Measurements from ENCODE around the gene AGO1. TPM values are rescaled to one million over a fixed set of nuclear protein-coding genes. Genes with fewer than 3 reads are reported as not detected.
A peak's percentile ranks its signal among the peaks of the same experiment; 100 is the strongest.

Gene AGO1
- total and polyA plus RNA-seq, 8 donors = 2.7 to 18.7 (median 11.5) TPM

DNA sequence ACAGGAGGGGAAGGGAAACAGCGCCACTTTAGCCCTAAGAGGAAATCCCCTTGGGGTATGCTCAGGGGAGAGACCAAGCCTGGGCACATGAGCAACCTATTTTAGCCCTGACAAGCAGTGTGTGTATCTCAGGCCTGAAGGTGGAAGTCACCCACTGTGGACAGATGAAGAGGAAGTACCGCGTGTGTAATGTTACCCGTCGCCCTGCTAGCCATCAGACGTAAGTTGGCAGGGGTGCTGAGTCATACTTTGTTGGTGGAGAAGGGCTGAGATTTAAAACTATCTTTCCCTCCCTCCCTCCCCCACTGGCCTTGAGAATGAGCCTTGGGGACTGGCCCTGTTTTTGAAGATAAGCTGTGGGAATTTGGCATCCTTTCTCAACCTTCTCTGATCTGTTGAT, 11.2 kb downstream of the AGO1 start:
- Histone ChIP-seq H3K27ac (no peak overlapping the region), H3K27me3 (no peaks in the 10 kb centered on the region), H3K36me3 (peaks cover 3 to 45% (median 15%) of the 10 kb centered on the region in 3 donors), H3K4me3 (no peak overlapping the region), H3K4me1 (peaks cover 0 to 3% (median 0%) of the 10 kb centered on the region in 3 donors), H3K9me3 (no peaks in the 10 kb centered on the region)
- intact Hi-C loops (cut with DNase I) = no loop called here
- 53 to 65% methylated on average over 6 of the region's 6 CpGs for WGBS, 2 donors
- ATAC-seq (peak; percentile 40 to 94 (median 68)), DNase-seq (peak in 2 of 6 donors; percentile 13 to 57), FAIRE-seq (no peak)
- TF ChIP-seq, protein P1, sequence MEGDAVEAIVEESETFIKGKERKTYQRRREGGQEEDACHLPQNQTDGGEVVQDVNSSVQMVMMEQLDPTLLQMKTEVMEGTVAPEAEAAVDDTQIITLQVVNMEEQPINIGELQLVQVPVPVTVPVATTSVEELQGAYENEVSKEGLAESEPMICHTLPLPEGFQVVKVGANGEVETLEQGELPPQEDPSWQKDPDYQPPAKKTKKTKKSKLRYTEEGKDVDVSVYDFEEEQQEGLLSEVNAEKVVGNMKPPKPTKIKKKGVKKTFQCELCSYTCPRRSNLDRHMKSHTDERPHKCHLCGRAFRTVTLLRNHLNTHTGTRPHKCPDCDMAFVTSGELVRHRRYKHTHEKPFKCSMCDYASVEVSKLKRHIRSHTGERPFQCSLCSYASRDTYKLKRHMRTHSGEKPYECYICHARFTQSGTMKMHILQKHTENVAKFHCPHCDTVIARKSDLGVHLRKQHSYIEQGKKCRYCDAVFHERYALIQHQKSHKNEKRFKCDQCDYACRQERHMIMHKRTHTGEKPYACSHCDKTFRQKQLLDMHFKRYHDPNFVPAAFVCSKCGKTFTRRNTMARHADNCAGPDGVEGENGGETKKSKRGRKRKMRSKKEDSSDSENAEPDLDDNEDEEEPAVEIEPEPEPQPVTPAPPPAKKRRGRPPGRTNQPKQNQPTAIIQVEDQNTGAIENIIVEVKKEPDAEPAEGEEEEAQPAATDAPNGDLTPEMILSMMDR (IDR thresholded peaks at IDR 0.05) = no peak

DNA sequence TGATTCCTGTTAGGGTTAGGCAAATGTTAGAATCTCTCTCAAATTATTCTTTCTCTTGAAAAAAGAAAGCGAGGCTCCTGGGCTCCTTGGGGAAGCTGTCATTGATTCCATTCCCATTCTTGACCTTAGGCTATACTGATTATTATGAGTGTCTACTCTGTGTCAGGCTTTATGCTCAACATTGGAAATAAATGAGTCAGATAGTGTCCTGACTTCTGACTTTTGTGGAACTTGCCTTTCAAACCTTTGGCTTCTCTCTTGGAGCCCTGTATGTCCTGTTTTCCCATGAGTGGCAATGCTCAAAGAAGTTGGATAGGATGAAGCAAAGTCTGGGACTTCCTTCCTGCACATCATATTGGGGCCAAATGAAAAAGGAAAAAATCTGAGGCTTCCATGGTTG, 11.6 kb downstream of the AGO1 start:
- FAIRE-seq (no peak), ATAC-seq (no peak), DNase-seq (no peak)
- Histone ChIP-seq H3K9me3 (no peaks in the 10 kb centered on the region), H3K4me3 (no peak overlapping the region), H3K27ac (no peak overlapping the region), H3K4me1 (peaks cover 0 to 3% (median 0%) of the 10 kb centered on the region in 3 donors), H3K36me3 (peaks cover 3 to 43% (median 15%) of the 10 kb centered on the region in 3 donors), H3K27me3 (no peaks in the 10 kb centered on the region)
- TF ChIP-seq, protein P1 (IDR thresholded peaks at IDR 0.05) = no peak
- WGBS, 2 donors = 89 to 94% methylated on average over 1 of the region's 1 CpG
- intact Hi-C loops (cut with DNase I) = no loop called here

DNA sequence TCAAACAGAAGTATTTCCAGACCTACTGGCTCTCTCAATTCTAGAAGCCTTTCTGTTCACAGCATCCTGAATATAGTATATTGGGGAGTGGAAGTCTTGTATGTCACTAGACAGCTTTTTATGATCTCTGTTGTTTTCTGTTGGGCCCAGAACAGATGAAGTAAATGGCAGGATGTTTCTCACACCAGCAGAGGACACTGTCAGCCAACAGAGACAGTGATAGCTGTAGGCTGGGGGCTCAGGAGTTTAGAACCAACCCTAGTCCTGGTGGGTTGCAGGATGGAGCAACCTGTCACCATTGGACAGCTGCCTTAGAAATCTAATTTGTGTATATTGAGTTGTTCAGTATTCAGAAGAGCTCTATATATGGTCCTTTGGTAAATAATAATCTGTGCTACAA, 16.9 kb downstream of the AGO1 start:
- Histone ChIP-seq H3K9me3 (no peaks in the 10 kb centered on the region), H3K27me3 (no peaks in the 10 kb centered on the region), H3K4me3 (no peak overlapping the region), H3K36me3 (peaks cover 0 to 50% (median 3%) of the 10 kb centered on the region in 3 donors), H3K4me1 (no peaks in the 10 kb centered on the region), H3K27ac (no peak overlapping the region)
- DNase-seq = no peak
- FAIRE-seq = no peak
- TF ChIP-seq, protein P1 (IDR thresholded peaks at IDR 0.05) = no peak
- intact Hi-C loops (cut with DNase I) = no loop called here
- ATAC-seq = no peak

DNA sequence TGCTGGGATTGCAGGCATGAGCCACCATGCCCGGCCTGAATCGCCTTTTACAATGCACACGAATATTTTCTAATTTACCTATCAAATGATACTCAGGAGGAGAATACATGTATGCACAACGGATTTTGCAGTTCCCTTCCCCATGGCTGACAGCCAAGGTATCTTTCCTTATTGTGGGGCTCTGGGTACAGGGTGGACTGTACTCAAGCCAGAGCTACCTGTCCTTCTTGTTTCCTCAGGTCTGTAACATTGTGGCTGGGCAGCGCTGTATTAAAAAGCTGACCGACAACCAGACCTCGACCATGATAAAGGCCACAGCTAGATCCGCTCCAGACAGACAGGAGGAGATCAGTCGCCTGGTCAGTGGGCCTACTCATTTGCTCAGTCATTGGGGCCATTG, 18.2 kb downstream of the AGO1 start:
- Histone ChIP-seq H3K4me3 (no peak overlapping the region), H3K27ac (no peak overlapping the region), H3K4me1 (no peaks in the 10 kb centered on the region), H3K36me3 (peaks cover 0 to 38% (median 3%) of the 10 kb centered on the region in 3 donors), H3K27me3 (no peaks in the 10 kb centered on the region), H3K9me3 (no peaks in the 10 kb centered on the region)
- ATAC-seq (no peak), FAIRE-seq (no peak), DNase-seq (no peak)
- TF ChIP-seq, protein P1 (IDR thresholded peaks at IDR 0.05) = no peak
- 90 to 94% methylated on average over 9 of the region's 9 CpGs for WGBS, 2 donors
- intact Hi-C loops (cut with DNase I) = no loop called here

DNA sequence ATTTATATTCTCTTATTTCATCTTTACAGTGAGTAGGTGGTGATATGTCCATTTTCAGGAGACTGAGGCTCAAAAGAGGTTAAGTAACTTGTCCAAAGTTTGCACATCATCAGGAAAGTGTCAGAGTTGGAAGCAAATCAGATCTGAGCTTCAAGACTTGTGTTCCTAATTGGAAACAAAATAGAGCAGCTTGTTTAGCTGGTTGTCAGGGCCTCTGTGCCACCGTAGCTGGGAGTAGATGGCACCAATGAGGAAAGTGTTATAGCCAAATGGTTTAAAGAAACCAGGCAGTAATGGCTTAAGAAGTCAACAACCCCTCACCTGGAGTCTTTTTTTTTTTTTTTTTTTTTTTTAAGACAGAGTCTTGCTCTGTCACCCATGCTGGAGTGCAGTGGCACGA, 19.7 kb downstream of the AGO1 start:
- TF ChIP-seq, protein P1 (IDR thresholded peaks at IDR 0.05) = no peak
- WGBS, 2 donors = 95 to 100% methylated on average over 2 of the region's 2 CpGs
- Histone ChIP-seq H3K36me3 (peaks cover 0 to 37% (median 10%) of the 10 kb centered on the region in 3 donors), H3K9me3 (no peaks in the 10 kb centered on the region), H3K27ac (no peak overlapping the region), H3K4me1 (no peaks in the 10 kb centered on the region), H3K4me3 (no peak overlapping the region), H3K27me3 (no peaks in the 10 kb centered on the region)
- ATAC-seq (no peak), DNase-seq (no peak), FAIRE-seq (no peak)
- intact Hi-C loops (cut with DNase I) = no loop called here
